C4-2B (cell line): Measurements from ENCODE around the gene NUP85.

Source experiments
- ZFX ChIP-seq: fragments of 450-650 bp; IDR thresholded peaks from 2 replicates; pipeline ENCODE4 v1.6.1; 2017
- TF ChIP-seq, protein P1 (sequence below): fragments of 450-650 bp; conservative IDR thresholded peaks from 2 replicates; pipeline ENCODE4 v1.5.1; 2017; ENCODE audit warnings: mild to moderate bottlenecking

DNA sequence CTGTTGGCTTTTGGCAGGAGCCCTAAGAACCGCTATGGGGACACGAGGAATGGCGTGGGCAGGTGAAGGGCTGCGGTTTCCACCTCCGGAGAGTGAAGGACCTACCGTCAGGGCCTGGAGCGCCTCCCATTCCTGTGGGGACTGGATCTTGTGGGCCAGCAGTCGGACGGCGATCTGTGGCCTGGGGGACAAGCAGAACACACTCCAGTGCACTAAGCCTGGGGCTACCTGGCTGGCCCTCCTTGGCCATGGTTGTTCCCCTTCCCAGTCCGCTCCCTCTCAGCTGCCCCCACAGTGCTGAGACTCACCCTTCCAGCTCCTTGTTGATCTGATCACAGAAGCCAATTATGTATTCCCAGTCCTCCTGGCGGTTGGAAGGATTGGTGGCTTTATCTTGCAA lies 40.9 kb downstream of the NUP85 start:
- TF ChIP-seq, protein P1, sequence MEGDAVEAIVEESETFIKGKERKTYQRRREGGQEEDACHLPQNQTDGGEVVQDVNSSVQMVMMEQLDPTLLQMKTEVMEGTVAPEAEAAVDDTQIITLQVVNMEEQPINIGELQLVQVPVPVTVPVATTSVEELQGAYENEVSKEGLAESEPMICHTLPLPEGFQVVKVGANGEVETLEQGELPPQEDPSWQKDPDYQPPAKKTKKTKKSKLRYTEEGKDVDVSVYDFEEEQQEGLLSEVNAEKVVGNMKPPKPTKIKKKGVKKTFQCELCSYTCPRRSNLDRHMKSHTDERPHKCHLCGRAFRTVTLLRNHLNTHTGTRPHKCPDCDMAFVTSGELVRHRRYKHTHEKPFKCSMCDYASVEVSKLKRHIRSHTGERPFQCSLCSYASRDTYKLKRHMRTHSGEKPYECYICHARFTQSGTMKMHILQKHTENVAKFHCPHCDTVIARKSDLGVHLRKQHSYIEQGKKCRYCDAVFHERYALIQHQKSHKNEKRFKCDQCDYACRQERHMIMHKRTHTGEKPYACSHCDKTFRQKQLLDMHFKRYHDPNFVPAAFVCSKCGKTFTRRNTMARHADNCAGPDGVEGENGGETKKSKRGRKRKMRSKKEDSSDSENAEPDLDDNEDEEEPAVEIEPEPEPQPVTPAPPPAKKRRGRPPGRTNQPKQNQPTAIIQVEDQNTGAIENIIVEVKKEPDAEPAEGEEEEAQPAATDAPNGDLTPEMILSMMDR: no peak
- TF ChIP-seq ZFX: no peak
